HG03095 (cell line): ENCODE measurements around the gene UBA5.

Experiments
- ATAC-seq: cut with Tn5 transposase; IDR thresholded peaks from one replicate; pipeline ENCODE4 v1.9.1; 2021; ENCODE audit warnings: moderate library complexity; ENCODE audit not compliant: unreplicated experiment

The UBA5 gene

GRCh38 chr3:132713977-132714727, 54.0 kb downstream of the UBA5 start:
- ATAC-seq = no peak

- no peak for ATAC-seq
Measured at GRCh38 chr3:132716372-132716771, 56.2 kb downstream of the UBA5 start.

- no peak for ATAC-seq
Measured at GRCh38 chr3:132720228-132720627, 60.1 kb downstream of the UBA5 start.

GRCh38 chr3:132721479-132722164, 61.5 kb downstream of the UBA5 start:
- no peak for ATAC-seq

- peak; percentile 78 for ATAC-seq
Measured at GRCh38 chr3:132722165-132723023, 62.3 kb downstream of the UBA5 start, which contains the start of gene NPHP3. TSS of gene NPHP3 (minus strand) at chr3:132722409. CDS start at chr3:132722355, 54 bp downstream.

GRCh38 chr3:132723024-132723950, 63.2 kb downstream of the UBA5 start:
- ATAC-seq = no peak

- ATAC-seq = no peak
Measured at GRCh38 chr3:132726341-132726823, 66.3 kb downstream of the UBA5 start.
